Erythroblast (primary cell): ENCODE results near the gene EFCAB13.

Experiments used
- GATA1 ChIP-seq: IDR thresholded peaks from 2 replicates; pipeline ENCODE4 v1.6.1; 2011; ENCODE audit warnings: low read depth, mild to moderate bottlenecking, control low read depth, low read length, moderate library complexity
- POLR2A ChIP-seq: IDR thresholded peaks from 2 replicates; pipeline ENCODE4 v1.6.1; 2011; ENCODE audit warnings: mild to moderate bottlenecking, low read length

DNA sequence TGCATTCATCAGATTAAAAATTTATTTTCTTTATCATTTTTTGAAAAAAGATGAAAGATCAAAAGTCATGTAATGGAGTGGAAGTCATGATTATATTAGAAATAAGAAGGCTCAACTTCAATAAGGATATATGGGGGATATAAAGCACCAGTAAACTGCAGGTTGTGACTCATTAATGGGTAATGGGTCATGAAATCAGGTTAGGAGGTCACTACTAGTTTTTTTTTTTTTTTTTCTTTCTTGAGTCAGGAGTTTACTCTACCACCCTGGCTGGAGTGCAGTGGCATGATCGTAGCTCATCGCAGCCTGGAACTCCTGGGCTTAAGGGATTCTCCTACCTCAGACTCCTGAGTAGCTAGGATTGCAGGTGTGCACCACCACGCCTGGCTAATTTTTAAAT lies 14.3 kb downstream of the EFCAB13 start:
- no peak for TF ChIP-seq POLR2A
- no peak for TF ChIP-seq GATA1
